Thymus (tissue), 11 donors: ENCODE data around the gene TMEM209. TPM values are rescaled to one million over a fixed set of nuclear protein-coding genes. Genes with fewer than 3 reads are reported as not detected.

Experiments
- DNase-seq, 9 donors: peaks; one replicate each; pipeline ENCODE4 v3.0.0-alpha.2; 2013; ENCODE audit warnings: low spot score in 9 of 9, low read depth in 6 of 9, missing footprints in 1 of 9
- H3K27ac ChIP-seq, 2 donors: one replicate each; pipeline ENCODE4 v1.5.1; 2013; ENCODE audit warnings: control low read depth in 1 of 2, low read depth in 1 of 2, low read length in 1 of 2, mild to moderate bottlenecking in 1 of 2, moderate library complexity in 1 of 2
- H3K27me3 ChIP-seq, 2 donors: one replicate each; pipeline ENCODE4 v1.5.1; 2013; ENCODE audit warnings: low read length in 1 of 2; ENCODE audit not compliant: control insufficient read depth in 2 of 2, insufficient read depth in 1 of 2
- H3K36me3 ChIP-seq, 2 donors: one replicate each; pipeline ENCODE4 v1.5.1; 2013; ENCODE audit warnings: low read length in 1 of 2, mild to moderate bottlenecking in 1 of 2, moderate library complexity in 1 of 2; ENCODE audit not compliant: control insufficient read depth in 2 of 2, insufficient read depth in 2 of 2
- H3K4me1 ChIP-seq, 2 donors: one replicate each; pipeline ENCODE4 v1.5.1; 2013; ENCODE audit warnings: low read length in 2 of 2; ENCODE audit not compliant: control insufficient read depth in 2 of 2, insufficient read depth in 2 of 2
- H3K4me3 ChIP-seq, 2 donors: one replicate each; pipeline ENCODE4 v1.5.1; 2013; ENCODE audit warnings: low read length in 2 of 2, control low read depth in 1 of 2, mild to moderate bottlenecking in 1 of 2
- H3K9me3 ChIP-seq, 2 donors: one replicate each; pipeline ENCODE4 v1.5.1; 2013; ENCODE audit warnings: low read length in 1 of 2, mild to moderate bottlenecking in 1 of 2; ENCODE audit not compliant: control insufficient read depth in 2 of 2, insufficient read depth in 1 of 2
- WGBS: extraction: QIAGEN DNeasy Blood & Tissue Kit; methylation state at CpG from one replicate; pipeline ENCODE4 v1.1.7; 2013; 5-methylcytosine and 5-hydroxymethylcytosine counted together
- polyA plus RNA-seq: library from polyadenylated mRNA; stranded (reverse); fragments of 200-250 nt; gene quantifications from one replicate; pipeline ENCODE4 v1.2.3, GENCODE V29; 2013
- total RNA-seq: library from RNA; stranded (reverse); fragments of 120-200 nt; gene quantifications from one replicate; pipeline ENCODE4 v1.2.4, GENCODE V29; 2013
- donor health status: healthy.

Gene TMEM209
- total and polyA plus RNA-seq, 2 donors = 13.4 to 15.5 TPM

DNA sequence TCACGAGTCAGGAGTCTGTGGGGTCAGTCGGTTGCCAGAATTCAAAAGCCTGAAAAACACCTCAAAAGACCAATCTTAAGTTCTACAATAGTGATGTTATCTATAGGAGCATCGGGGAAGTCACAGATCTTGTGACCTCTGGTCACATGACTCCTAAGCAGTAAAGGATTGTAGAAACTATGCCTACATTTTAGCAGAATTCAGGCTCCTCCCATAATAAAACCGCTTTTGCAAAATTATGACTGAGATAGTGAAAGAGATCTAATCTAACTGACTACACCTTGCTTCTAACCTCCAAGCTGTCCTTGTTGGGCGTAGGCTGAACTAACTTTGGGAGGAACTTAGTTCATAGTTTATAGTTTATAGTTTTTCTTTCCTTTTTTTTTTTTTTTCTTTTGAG, 19.0 kb upstream of the TMEM209 start:
- H3K36me3 ChIP-seq = no peaks in the 10 kb centered on the region
- 97% methylated on average over 5 of the region's 5 CpGs for WGBS
- no peak overlapping the region for H3K4me3 ChIP-seq
- H3K27ac ChIP-seq = no peak overlapping the region
- H3K27me3 ChIP-seq = no peaks in the 10 kb centered on the region
- no peaks in the 10 kb centered on the region for H3K4me1 ChIP-seq
- no peak for DNase-seq
- no peaks in the 10 kb centered on the region for H3K9me3 ChIP-seq

DNA sequence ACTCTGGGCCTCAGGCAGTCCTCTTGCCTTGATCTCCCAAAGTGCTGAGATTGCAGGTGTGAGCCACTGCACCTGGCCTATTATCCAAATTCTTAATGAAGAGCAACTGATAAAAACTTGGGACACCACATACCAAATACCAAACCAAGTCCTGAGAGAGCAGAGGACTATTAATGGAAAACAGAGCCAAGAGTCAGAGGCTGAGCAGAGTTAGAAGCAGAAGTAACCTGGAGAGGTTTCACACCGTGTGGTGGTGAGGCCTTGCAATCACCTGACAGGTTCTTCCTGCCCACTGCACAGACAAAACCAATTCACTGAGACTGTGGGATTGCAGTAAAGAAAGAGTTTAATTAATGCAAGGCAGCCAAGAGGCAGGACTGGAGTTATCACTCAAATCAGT, 18.4 kb upstream of the TMEM209 start:
- 59% methylated on average over 1 of the region's 1 CpG for WGBS
- Histone ChIP-seq H3K9me3 (no peaks in the 10 kb centered on the region), H3K27me3 (no peaks in the 10 kb centered on the region), H3K27ac (no peak overlapping the region), H3K36me3 (no peaks in the 10 kb centered on the region), H3K4me3 (no peak overlapping the region), H3K4me1 (no peaks in the 10 kb centered on the region)
- DNase-seq = no peak

DNA sequence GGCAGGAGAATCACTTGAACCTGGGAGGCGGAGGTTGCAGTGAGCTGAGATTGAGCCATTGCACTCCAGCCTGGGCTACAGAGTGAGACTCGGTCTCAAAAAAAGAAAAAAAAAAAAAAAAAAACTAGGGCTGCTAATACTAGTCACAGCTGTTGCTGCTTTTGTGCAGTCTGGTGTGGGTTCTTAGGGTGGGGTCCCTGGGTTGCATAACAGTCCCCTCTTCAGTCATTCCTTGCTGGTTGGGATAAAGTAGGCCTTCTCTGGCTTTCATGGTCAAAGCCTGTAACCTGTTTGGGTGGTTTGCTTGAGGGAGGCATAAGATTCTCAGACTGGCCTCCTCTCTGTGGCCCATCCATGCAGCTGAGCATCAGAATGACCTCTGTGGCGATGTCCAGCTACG, 16.5 kb upstream of the TMEM209 start:
- 97% methylated on average over 4 of the region's 4 CpGs for WGBS

DNA sequence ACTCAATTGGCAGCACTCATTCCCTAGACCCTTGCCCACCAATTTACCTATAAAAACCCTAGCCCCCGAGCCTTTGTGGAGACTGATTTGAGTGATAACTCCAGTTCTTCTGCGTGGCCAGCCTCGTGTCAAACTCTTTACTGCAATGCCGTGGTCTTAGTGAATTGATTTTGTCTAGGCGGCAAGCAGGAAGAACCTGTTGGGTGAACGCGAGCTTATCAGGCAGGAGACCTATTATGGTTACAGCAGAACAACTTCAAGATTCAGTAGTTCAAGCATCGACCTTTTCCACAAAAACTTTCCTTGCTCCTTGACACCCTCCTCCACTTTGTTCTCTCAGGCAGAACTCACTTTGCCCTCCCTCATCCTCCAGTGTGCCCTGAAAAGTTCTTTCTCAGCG, 14.7 kb upstream of the TMEM209 start:
- Histone ChIP-seq H3K4me1 (no peaks in the 10 kb centered on the region), H3K27me3 (no peaks in the 10 kb centered on the region), H3K4me3 (no peak overlapping the region), H3K27ac (no peak overlapping the region), H3K9me3 (no peaks in the 10 kb centered on the region), H3K36me3 (no peaks in the 10 kb centered on the region)
- 97% methylated on average over 9 of the region's 9 CpGs for WGBS
- DNase-seq = no peak

More for the DNA sequence above, 16.5 kb upstream of the TMEM209 start:
- Histone ChIP-seq H3K36me3 (no peaks in the 10 kb centered on the region), H3K4me1 (no peaks in the 10 kb centered on the region), H3K4me3 (no peak overlapping the region), H3K9me3 (no peaks in the 10 kb centered on the region), H3K27me3 (no peaks in the 10 kb centered on the region), H3K27ac (no peak overlapping the region)
- DNase-seq = no peak

DNA sequence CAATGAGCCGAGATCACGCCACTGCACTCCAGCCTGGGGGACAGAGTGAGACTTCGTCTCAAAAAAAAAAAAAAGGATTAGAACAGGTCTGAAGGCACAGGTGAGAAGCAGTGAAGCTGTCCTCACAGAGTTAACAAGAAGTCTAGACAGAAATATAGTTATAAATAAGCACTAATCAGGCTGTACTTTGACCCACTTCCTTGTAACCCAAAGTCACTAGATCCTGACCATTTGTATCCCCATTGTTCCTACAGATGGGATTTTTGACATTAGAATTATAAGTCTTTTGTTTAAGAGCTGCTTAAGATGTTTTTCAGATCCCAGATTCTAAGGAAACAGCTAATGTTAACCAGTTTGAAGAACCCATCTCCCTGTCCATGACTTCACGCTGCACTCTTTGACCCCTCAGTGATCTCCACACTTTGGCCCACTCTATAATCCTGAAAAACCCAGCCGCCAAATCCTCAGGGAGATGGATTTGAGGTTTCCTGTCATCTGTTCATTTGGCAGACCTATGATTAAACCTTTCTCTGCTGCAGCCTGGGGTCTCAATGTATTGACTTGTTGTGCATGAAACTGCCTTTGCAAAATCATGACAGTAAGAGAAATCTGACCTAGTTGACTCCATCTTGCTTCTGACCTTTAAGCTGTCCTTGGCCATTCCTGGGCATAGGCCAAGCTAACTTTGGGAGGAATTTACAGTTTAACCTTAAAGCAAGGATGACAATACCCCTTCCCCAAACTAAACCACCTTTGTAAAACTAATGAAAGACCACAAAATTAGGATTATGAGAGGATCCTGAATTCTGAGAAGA, 13.8 kb upstream of the TMEM209 start:
- no peak for DNase-seq
- no peaks in the 10 kb centered on the region for H3K36me3 ChIP-seq
- 98% methylated on average over 5 of the region's 5 CpGs for WGBS

DNA sequence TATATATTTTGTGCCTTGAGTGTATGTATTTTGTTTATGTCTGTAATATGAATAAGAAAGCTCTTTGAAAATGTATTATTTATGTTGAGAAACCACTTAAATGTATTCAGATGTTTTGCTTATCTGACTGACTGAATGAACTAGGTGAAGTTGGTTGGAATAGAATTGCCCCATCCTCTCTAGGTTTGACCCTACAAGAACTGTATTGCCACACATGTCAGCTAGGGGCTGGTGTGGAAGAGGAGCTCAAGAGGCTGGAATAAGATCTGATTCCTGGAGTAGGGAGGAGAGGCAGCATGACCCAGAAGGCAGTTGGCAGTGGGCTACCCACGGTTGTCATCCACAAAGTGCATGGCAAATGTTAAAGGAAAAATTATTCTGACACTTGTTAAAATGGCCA, 11.5 kb upstream of the TMEM209 start:
- no peak overlapping the region for H3K27ac ChIP-seq
- H3K9me3 ChIP-seq = no peaks in the 10 kb centered on the region
- DNase-seq = no peak
- H3K27me3 ChIP-seq = no peaks in the 10 kb centered on the region
- H3K4me3 ChIP-seq = no peak overlapping the region
- 93% methylated on average over 1 of the region's 1 CpG for WGBS
- no peaks in the 10 kb centered on the region for H3K36me3 ChIP-seq
- H3K4me1 ChIP-seq = no peaks in the 10 kb centered on the region

More for the DNA sequence above, 13.8 kb upstream of the TMEM209 start:
- Histone ChIP-seq H3K27me3 (no peaks in the 10 kb centered on the region), H3K4me1 (no peaks in the 10 kb centered on the region), H3K9me3 (no peaks in the 10 kb centered on the region), H3K4me3 (no peak overlapping the region), H3K27ac (no peak overlapping the region)

DNA sequence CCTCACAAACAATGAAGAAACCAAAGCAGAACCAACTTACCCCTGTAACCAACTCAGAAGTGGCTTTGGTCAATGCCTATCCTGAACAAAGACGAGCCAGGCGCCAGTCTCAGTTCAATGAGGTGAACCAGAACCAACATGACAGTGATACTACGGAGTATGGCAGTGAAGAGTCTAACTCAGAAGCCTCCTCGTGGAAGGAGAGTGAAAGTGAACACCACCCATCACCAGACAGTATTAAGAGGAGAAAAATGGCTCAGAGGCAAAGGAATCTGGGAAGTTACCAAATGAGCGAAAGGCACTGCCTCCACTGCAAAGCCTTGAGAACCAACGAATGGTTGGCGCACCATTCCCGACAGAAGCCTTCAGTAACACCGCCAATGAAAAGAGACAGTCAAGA, 10.8 kb upstream of the TMEM209 start:
- no peak for DNase-seq
- Histone ChIP-seq H3K9me3 (no peaks in the 10 kb centered on the region), H3K4me1 (no peaks in the 10 kb centered on the region), H3K27me3 (no peaks in the 10 kb centered on the region), H3K4me3 (no peak overlapping the region), H3K27ac (no peak overlapping the region), H3K36me3 (no peaks in the 10 kb centered on the region)
- 96% methylated on average over 9 of the region's 9 CpGs for WGBS

DNA sequence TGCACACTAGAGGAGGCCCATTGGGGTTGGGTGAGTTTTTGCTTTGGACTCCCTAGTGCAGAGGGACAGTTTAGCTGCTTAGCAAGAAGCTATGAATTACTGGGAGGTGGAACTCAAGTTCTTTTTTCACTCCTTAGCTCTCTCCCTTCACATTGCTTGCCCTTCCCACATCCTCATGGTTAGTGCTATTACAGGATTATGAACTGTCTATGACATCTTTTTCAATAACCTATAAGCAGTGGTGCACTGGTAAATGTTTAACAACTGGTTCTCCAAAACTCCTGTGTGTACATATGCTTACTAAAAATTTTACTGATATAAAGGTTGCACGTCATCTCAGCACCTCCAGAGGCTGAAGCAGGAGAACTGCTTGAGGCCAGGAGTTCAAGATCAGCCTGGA, 8.6 kb upstream of the TMEM209 start:
- DNase-seq = no peak
- Histone ChIP-seq H3K27me3 (no peaks in the 10 kb centered on the region), H3K36me3 (no peaks in the 10 kb centered on the region), H3K4me3 (no peak overlapping the region), H3K27ac (no peak overlapping the region), H3K9me3 (no peaks in the 10 kb centered on the region), H3K4me1 (no peaks in the 10 kb centered on the region)
- WGBS = 100% methylated on average over 1 of the region's 1 CpG

DNA sequence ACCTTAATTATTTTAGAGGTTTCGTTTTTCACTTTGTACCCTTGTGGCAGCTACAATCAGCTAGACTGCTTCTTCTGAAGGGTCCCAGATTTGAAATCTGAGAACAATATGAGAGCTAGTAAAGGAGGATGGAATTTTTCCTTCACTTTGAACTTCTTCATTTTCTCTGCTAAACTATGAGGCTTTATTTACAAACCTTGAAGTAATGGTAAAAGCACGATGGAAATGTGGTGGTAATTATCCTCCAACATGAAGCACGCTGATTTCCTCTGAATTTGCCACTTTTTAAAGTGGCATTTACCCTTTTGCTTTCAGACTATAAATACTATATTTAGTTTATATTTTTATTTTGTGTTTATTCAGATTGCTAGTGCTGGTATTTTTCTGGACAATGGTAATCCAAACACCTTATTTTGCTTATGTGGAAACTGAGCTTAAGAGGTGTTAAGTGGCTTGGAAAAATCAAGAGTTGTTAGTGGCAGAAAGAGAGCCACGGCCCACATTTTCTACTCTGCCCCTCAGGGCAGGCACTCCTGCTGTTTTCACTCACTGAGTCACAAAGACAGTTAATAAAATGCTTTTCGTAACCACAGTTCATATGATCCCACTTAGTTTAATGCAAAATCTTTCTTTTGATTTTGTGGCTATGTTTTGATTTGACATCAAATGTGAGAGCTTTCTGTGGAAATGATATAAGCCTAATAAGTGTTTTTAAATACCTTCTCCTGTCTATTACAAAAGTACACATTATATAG, 5.2 kb upstream of the TMEM209 start:
- Histone ChIP-seq H3K9me3 (no peaks in the 10 kb centered on the region), H3K27ac (no peak overlapping the region), H3K4me1 (peaks cover 5% of the 10 kb centered on the region in 2 donors), H3K36me3 (no peaks in the 10 kb centered on the region), H3K4me3 (no peak overlapping the region), H3K27me3 (no peaks in the 10 kb centered on the region)
- no peak for DNase-seq
- 93% methylated on average over 5 of the region's 5 CpGs for WGBS
